ENCODE results near the gene CDKAL1. TPM values are rescaled to one million over a fixed set of nuclear protein-coding genes. Genes with fewer than 3 reads are reported as not detected.

Gene CDKAL1
- total and polyA plus RNA-seq, 9 of the 15 experiments (the other 6 are each of a cell fraction or from before 2014, with no cell fraction given): 11.2 to 36.3 (median 20.1) TPM

DNA sequence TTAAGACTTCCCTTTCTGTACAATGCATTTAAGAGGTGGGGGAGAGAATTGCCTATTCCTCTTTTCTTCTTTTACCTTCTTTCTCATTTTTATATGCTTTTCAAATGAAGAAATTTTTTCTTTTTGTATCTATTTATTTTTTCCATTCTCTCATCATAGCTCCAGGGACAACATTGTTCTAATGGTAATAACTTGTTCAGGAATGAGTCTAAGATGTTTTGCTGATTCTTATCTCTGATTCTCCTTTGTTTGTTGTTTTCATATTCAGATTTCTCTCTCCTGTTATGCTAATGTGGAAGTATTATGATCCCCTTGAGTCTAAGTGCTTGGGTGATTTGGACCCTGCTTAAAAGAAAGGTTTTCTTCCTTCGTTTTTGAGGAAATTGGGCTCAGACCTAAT is 451.6 kb downstream of the CDKAL1 start:
- WGBS (ENCODE audit: insufficient coverage, low coverage, missing lambda C conversion rate): 50% methylated on average over 1 of the region's 1 CpG
- H3K9me3 ChIP-seq (replicated peaks; ENCODE audit: control insufficient read depth, insufficient read depth, low read depth, low read length): peaks cover 4% of the 10 kb centered on the region; the same call in 1 of the 2 replicates
- no TSS peak for BruUV-seq (replicated peaks)
- ChIA-PET CTCF (ENCODE audit: low intra/inter-chr PET ratio) (no interaction called here), POLR2A (interaction anchor here (0.7 kb wide), 1 partner anchor 81 kb away, joined by 3 read pairs; no protein-coding TSS in a partner anchor)
- ATAC-seq: no peak
- H3K9ac ChIP-seq (ENCODE audit: insufficient read depth in 1 of 2, low read depth in 2 of 2, low read length in 2 of 2): no peak overlapping the region
- no peak for FAIRE-seq
- H4K20me1 ChIP-seq (replicated peaks; ENCODE audit: control insufficient read depth, insufficient read depth, low read length): no peaks in the 10 kb centered on the region
- no peaks in the 10 kb centered on the region for H3K4me1 ChIP-seq (replicated peaks in 1 of 2; ENCODE audit: control insufficient read depth in 2 of 2, insufficient read depth in 2 of 2, low read length in 2 of 2)
- no peak overlapping the region for H3K27ac ChIP-seq (ENCODE audit: extremely low read depth, low read depth, low read length)
- in situ Hi-C loops (cut with MboI) (no loop called here), intact Hi-C loops (cut with micrococcal nuclease) (no loop called here)
- H3K79me2 ChIP-seq (ENCODE audit: control insufficient read depth, insufficient read depth, low read length): no peaks in the 10 kb centered on the region
- no peak overlapping the region for H3K4me3 ChIP-seq
- H3K9me1 ChIP-seq (ENCODE audit: control insufficient read depth, insufficient read depth, low read length): no peaks in the 10 kb centered on the region
- no peak overlapping the region for H3K4me2 ChIP-seq (ENCODE audit: insufficient read depth, low read length)
- H3K36me3 ChIP-seq (ENCODE audit: control insufficient read depth, insufficient read depth, low read length): no peaks in the 10 kb centered on the region; the same call in 2 of the 3 replicates
- no peak overlapping the region for H2AFZ ChIP-seq (ENCODE audit: low read depth, low read length)
- no peak for DNase-seq (ENCODE audit: extremely low read depth in 1 of 4, low spot score in 3 of 4)
- H3K27me3 ChIP-seq (ENCODE audit: control insufficient read depth in 2 of 2, insufficient read depth in 2 of 2, low read length in 2 of 2): no peaks in the 10 kb centered on the region
- no peak for TF ChIP-seq TSC22D4 (tag; IDR thresholded peaks at IDR 0.05)
- no peak for TF ChIP-seq ZNF217 (CRISPR knock-in tag; IDR thresholded peaks at IDR 0.05)
- TF ChIP-seq SLC30A9 (CRISPR knock-in tag; IDR thresholded peaks at IDR 0.05): no peak
- no peak for TF ChIP-seq KLF16 (IDR thresholded peaks at IDR 0.05)
- no peak for TF ChIP-seq PHF21A (IDR thresholded peaks at IDR 0.05; ENCODE audit: borderline replicate concordance, low read depth)
- TF ChIP-seq GTF2A2 (tag; IDR thresholded peaks at IDR 0.05): no peak
- no peak for TF ChIP-seq PCBP1 (IDR thresholded peaks at IDR 0.05; ENCODE audit: low read depth, low read length, poor library complexity, severe bottlenecking)
- TF ChIP-seq ARNT (IDR thresholded peaks at IDR 0.05): no peak
- TF ChIP-seq THAP12 (CRISPR knock-in tag; IDR thresholded peaks at IDR 0.05): no peak
- TF ChIP-seq USF1 (CRISPR knock-in tag; IDR thresholded peaks at IDR 0.05): no peak
- TF ChIP-seq PRMT5 (CRISPR knock-in tag; IDR thresholded peaks at IDR 0.05): no peak
- TF ChIP-seq, protein P1, sequence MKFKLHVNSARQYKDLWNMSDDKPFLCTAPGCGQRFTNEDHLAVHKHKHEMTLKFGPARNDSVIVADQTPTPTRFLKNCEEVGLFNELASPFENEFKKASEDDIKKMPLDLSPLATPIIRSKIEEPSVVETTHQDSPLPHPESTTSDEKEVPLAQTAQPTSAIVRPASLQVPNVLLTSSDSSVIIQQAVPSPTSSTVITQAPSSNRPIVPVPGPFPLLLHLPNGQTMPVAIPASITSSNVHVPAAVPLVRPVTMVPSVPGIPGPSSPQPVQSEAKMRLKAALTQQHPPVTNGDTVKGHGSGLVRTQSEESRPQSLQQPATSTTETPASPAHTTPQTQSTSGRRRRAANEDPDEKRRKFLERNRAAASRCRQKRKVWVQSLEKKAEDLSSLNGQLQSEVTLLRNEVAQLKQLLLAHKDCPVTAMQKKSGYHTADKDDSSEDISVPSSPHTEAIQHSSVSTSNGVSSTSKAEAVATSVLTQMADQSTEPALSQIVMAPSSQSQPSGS (CRISPR knock-in tag; IDR thresholded peaks at IDR 0.05): no peak
- no peak for TF ChIP-seq TCFL5 (CRISPR knock-in tag; conservative IDR thresholded peaks at IDR 0.05)
- TF ChIP-seq SIX5 (IDR thresholded peaks at IDR 0.05; ENCODE audit: borderline replicate concordance in 1 of 2, insufficient read depth in 1 of 2, low read depth in 1 of 2, low read length in 2 of 2): no peak
- no peak for TF ChIP-seq NR0B1 (IDR thresholded peaks at IDR 0.05; ENCODE audit: partially characterized antibody)
- TF ChIP-seq CC2D1A (IDR thresholded peaks at IDR 0.05): no peak
- no peak for TF ChIP-seq DPF2 (IDR thresholded peaks at IDR 0.05)
- no peak for TF ChIP-seq SIN3A (IDR thresholded peaks at IDR 0.05; ENCODE audit: borderline replicate concordance in 2 of 2, control insufficient read depth in 1 of 2, low read depth in 2 of 2, low read length in 2 of 2)
- TF ChIP-seq MTA3 (IDR thresholded peaks at IDR 0.05; ENCODE audit: borderline replicate concordance): no peak

Data from K562 (cell line).